Measurements from ENCODE around the gene STAT3.

DNA sequence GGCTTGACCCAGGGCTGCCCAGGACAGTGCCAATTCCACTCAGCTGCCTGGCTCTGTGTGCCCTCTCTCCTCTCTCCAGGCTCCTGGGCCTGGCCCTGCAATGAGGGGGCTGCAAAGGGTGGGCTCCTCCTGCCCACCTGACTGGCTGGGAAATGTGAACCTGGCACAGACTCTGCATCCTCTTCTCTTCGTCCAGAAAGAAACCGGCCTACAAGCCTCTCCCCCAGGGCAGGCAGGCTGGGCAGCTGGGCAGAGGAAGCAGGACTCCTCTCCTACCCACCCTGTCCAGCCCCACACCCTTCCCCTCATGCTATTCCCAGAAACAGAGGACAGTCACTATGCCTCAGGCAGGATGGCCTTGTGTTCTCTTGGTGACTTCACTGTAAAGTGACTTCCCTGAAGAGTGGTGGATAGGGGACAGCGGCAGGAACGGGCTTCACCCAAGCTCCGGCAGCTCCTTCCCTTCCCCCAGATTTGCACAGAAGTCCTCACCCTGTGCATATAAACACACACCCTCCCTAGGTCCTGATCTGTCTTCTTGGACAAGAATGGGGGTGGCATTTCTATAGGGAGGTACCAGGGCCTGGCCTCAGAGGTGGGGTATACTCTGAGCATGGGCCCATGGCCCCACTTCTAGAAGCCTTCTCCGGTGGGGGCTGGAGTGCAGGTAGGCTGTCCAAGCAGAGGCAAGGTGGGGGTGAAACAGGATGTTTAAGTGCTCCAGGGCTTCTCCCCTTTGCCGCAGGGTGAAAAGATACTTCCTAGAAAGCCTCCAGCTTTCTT is 104.8 kb downstream of the STAT3 start:
- TF ChIP-seq, protein P1, sequence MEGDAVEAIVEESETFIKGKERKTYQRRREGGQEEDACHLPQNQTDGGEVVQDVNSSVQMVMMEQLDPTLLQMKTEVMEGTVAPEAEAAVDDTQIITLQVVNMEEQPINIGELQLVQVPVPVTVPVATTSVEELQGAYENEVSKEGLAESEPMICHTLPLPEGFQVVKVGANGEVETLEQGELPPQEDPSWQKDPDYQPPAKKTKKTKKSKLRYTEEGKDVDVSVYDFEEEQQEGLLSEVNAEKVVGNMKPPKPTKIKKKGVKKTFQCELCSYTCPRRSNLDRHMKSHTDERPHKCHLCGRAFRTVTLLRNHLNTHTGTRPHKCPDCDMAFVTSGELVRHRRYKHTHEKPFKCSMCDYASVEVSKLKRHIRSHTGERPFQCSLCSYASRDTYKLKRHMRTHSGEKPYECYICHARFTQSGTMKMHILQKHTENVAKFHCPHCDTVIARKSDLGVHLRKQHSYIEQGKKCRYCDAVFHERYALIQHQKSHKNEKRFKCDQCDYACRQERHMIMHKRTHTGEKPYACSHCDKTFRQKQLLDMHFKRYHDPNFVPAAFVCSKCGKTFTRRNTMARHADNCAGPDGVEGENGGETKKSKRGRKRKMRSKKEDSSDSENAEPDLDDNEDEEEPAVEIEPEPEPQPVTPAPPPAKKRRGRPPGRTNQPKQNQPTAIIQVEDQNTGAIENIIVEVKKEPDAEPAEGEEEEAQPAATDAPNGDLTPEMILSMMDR (IDR thresholded peaks at IDR 0.05), result no peak
- no peak for TF ChIP-seq POLR2A (IDR thresholded peaks at IDR 0.05)

Measured in stomach (tissue), 4 donors.